Mucosa of gallbladder (tissue), 1 donor: Measurements from ENCODE around the gene RNF8. TPM values are rescaled to one million over a fixed set of nuclear protein-coding genes. Genes with fewer than 3 reads are reported as not detected.
A peak's percentile ranks its signal among the peaks of the same experiment; 100 is the strongest.
"Not testable (repeated sequence)": the region's sequence is repeated elsewhere in the genome, so short reads cannot be mapped to it uniquely, and the experiment has no call there.

Experiments used
- DNase-seq: peaks from one replicate; pipeline ENCODE4 v3.0.0-alpha.2; 2020; ENCODE audit warnings: low spot score
- total RNA-seq: library from RNA; stranded (reverse); gene quantifications from one replicate; pipeline ENCODE4 v1.2.1, GENCODE V29; 2021
- donor health status: DM: no; HTN: no; CAD: no.

The RNF8 gene
- total RNA-seq, 1 donor from 2014 or later, result 17.7 TPM

DNA sequence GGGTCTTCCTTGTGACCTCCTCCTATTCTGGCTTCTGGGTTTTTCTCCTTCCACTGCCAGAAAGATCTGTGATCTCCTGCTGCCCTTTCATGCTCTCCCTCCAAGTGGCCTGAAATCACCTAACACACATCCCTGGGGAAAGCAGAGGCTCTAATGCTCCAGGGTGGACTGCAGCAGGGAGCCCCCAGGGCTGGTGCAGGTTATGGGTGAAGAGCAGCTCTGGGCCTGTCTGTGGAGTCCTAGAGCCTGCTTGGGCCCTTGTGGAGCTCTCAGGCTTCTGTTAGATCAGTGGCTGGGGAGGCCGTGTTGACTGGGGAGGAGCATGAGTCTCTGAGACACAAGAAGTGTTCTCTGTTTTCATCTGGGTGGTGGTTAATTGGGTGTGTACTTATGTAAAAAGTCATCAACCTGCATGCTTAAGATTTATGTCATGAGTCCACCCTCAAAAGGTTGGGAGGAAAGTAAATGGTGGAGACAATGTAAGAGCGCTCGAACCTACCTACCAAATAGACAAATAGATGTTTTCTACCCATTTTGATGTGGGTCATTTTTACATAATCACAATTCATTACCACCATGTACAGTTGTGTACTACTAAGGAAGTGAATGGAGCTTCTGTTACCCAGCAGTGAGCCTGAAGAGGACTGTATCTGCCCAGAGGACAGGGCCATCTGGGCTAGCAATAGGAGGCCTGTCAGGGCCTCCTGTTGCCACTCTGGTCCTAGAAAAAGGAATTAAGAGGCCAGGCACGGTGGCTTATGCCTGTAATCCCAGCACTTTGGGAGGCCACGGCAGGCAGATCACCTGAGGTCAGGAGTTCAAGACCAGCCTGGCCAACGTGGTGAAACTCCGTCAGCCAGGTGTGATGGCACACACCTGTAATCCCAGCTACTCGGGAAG, 32.0 kb upstream of the RNF8 start:
- no peak for DNase-seq

DNA sequence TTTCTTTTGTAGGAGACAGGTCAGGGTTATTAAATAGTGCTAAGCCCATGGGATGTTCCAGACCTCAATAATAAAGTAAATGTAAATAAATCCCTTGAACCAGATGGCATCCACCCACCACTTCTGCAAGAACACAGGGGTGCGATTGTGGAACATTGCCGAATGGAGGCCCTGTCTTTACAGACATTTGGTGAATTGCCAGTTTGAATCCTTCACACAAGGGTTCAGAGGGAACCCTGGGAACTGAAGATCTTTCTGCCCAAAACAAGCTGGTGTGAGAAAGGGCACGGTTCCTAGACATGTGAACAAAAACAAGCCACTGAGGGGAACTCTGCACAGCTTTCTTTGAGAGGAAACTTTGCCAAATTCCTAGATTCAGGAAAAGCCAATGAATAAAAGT, 30.2 kb upstream of the RNF8 start:
- DNase-seq, result no peak

DNA sequence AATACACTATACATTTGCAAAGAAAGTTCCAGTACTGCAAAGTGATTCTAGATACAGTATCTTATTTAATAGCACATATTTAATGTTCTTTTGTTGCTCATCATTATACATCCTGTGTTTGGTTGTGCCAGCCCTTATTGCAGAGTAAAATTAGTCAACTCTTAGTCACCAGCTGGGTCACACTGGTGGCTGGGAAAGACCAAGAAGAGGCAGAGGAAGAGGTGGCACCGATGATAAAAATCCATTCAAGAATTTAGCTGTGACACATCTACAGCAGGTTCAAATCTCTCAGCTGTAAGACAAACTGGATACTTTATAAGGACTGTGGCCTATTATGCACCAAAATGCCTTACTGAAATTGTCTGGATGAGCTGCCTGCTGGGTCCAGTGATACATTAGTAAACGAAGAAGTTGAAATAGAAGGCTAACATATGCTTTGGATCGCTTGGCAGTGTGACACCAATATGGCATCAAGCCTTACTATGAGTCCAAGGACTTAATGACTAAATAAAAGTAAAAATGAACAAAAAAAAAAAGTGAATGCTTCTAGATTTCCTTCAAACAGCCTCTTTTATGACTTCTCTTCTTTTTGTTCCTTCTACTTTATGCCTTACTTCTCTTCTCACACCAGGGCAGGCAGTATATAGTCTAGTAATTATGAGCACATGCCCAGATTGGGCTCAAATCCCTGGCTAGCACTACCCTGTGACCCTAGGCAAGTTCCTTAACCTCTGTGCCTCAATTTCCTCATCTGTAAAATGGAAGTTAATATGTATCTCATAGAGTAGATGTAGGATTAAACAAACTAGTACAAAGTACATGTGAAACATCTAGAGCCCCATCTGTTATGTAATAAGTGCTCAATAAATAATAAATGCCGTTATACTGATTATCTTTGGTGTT, 29.4 kb upstream of the RNF8 start:
- no peak for DNase-seq

DNA sequence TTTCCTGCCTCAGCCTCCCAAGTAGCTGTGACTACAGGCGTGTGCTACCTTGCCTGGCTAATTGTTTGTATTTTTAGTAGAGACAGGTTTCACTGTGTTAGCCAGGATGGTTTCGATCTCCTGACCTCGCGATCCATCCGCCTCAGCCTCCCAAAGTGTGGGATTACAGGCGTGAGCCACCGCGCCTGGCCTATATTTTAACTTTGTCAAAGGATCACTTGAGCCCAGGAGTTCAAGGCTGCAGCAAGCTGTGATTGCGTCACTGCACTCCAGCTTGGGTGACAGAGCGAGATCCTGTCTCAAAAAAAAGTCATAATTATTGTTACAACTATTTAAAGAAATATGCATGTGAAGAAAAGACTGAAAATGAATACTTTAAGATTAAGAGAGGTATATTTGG, 23.4 kb upstream of the RNF8 start:
- not testable (repeated sequence) for DNase-seq

DNA sequence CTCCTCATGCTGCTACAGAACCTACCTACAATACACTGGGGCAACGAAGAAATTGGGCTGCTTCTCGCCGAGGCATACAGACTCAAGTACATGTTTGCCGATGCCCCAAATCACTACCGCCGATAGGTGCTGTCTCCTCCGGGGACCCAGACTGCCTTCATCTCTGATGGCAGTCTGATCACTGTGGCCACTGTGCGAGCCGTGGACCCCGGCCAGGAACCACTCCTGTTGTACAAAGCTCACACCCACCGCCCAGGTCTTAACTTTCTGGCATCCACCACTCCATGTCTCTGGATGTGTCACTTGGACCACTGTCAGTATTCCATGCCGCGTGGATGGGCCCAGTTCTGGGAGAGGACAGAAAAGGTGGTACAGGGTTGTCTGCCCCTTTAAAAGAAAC, 22.7 kb upstream of the RNF8 start:
- DNase-seq, result no peak

DNA sequence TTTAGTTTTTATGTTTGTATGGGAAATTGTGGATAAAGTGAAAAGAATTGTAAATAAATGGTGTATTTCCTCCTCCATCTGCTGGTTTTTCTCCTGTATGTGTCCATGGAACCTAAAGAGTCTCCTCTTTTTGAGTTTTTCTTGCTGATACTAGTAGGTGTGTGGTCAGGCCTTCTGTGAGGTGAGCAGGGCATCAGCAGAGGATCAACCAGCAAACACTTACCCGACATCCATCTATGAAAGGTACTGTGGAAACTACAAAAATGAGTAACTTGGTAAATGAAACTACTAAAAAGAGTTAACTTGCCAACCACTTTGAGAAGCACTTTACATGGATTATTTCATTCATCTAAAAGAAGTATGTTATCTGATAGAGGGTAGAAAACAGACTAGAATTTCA, 20.9 kb upstream of the RNF8 start:
- DNase-seq, result no peak

DNA sequence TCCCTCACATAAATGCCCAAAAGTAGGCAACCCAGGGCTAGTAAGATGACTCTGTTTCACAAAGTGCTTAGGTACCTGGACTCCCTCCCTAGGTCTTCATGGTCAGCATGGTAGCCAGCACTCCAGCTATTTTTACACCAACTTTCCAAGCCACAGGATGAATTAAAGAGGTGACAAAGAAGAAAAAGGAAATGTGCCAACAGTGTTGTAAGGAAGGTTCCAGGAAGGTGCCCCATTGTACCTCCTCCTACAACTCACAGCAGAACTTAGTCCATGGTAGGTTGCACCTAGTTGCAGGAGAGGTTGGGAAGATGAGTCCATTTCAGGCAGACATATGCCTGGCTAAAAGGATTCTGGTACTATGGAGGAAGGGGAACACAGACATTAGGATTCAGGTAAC, 19.7 kb upstream of the RNF8 start:
- no peak for DNase-seq

DNA sequence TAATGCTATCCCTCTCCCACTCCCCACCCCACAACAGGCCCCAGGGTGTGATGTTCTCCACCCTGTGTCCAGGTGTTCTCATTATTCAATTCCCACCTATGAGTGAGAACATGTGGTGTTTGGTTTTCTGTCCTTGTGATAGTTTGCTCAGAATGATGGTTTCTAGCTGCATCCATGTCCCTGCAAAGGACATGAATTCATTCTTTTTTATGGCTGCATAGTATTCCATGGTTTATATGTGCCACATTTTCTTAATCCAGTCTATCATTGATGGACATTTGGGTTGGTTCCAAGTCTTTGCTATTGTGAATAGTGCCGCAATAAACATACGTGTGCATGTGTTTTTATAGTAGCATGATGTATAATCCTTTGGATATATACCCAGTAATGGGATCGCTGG, 15.5 kb upstream of the RNF8 start:
- DNase-seq, result not testable (repeated sequence)

DNA sequence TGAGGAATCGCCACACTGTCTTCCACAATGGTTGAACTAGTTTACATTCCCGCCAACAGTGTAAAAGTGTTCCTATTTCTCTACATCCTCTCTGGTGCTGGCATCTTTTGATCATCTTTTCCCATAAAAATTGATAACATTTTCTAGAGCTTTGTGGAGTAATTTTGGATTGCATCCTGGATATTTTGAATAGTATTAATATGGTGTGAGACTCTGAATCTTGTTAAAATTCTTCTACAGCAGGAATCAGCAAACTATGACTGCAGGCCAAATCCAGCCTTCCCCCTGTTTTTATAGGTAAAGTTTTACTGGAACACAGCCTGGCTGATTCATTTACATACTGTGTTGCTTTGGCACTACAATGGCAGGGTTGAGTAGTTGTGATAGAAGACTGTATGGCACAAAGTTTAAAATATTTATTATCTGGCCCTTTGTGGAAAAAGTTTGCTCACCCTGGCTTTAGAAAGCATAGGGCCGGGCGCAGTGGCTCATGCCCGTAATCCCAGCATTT, 15.0 kb upstream of the RNF8 start:
- no peak for DNase-seq

DNA sequence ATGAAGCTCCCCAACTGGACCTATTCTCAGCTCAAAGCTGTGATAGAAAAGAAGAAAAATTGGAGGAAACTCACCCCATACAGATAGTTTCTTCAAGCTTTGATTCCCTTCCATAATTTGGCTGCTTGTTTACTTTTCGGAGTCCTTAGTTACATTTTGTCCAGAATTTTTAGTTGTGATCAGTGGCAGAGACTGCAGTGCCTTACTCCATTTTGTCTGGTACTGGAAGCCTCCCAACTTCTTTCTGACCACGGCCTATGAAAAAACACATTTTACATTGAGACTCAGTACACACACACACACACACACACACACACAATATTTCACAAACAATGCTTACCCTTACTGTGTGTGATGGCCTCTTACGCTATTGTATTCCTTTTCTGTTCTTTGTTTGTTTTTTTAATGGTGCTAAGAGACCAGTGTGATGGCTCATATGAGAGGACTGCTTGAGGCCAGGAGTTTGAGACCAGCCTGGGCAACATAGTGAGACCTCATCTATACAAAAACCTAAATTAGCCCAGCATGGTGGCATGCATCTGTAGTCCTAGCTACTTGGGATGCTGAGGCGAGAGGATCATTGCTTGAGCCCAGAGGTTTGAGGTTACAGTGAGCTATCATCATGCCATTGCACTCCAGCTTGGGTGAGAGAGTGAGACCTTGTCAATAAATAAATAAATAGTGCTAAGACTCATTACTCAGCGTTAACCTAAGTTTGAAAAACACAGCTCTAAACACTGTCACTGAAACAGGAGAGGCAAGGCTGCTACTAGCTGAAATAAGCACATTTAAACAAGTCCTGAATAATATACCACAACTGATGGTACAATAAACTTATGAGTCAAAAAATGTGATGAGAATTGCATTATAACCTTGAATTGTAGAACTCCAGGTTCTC, 13.8 kb upstream of the RNF8 start:
- no peak for DNase-seq

DNA sequence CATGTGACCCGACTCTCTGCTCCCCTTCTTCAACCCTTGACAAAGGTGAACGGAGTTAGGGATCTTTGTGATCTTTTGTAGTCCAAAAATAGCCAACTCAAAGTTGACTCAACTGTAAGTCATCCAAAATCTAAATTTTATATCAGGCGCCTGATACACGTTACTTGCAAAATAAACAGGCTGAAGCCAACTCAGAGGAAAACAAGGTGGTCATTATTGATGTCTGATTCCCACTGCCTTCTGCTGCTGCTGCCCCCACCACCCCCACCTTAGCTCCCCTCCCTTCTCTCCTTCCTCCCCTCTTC, 13.2 kb upstream of the RNF8 start:
- no peak for DNase-seq

DNA sequence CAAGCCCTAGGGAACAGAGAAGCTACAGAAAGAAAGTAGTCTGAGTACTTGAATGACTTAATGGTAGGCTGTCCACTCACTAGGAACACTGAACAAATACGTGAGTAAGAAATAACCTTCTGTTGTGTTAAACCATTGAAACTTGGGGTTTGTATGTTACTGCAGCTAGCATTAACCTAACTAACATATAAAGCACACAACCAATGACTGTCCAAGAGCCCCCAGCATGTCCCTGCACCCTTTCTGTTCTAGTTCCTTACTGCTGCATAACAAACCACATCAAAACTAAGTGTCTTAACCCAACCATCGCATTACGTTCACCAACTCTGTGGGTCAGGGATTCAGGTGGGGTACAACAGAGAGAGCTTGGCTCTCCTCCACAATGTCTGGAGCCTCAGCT, 10.5 kb upstream of the RNF8 start:
- DNase-seq, result no peak

DNA sequence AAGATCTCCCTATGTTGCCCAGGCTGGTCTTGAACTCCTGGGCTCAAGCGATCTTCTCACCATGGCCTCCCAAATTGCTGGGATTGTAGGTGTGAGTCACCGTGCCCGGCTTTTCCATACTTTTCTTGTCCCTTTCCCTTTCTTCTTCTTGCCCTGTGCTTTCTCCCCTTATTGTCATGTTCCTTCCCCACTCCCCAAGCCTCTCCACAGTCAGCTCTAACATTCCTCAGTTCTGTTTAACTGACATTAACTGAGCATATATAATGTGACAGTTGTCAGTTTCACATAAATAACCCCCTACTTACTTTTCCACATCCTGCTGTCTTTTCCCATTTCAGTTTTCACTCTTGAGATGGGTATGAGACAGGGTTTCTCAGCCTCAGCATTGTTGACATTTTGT, 9.5 kb upstream of the RNF8 start:
- no peak for DNase-seq

DNA sequence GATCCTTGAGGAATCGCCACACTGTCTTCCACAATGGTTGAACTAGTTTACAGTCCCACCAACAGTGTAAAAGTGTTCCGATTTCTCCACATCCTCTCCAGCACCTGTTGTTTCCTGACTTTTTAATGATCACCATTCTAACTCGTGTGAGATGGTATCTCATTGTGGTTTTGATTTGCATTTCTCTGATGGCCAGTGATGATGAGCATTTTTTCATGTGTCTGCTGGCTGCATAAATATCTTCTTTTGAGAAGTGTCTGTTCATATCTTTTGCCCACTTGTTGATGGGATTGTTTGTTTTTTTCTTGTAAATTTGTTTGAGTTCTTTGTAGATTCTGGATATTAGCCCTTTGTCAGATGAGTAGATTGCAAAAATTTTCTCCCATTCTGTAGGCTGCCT, 8.0 kb upstream of the RNF8 start:
- DNase-seq, result not testable (repeated sequence)

DNA sequence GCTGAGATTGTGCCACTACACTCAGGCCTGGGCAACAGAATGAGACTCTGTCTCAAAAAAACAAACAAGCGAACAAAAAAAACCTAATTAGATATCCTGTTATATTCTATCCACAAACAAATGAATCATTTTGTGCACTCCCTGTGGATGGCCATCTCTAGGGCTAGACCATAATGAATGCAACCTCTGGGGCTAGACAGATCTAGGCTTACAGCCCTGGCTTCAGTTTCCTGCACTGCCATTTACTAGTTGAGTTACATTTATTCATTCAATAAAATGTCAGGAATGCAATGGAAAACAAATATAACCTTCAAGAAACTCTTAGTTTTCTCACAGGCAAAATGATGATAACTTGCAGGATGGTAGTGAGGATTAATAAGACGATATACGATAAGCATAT, 6.6 kb upstream of the RNF8 start:
- DNase-seq, result no peak

DNA sequence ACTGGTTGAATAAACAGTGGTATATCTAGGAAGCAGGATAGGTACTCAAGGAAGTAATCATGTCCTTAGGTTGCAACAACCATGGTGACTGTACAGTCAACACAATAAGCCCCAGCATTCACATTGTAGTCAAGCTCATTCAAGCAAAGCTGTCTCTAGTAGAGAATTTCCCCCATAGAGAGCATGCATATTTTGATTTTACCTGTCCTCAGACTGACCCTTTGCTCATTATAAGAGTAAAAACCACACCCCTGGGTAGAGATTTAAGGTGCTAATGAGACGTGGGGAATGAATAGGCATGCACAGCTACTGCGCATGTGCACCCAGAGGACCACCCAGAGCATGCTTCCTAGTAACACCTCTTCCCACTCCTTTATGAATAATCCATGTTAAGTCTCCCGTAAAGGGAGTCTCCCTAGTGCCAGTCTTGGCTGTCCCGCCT, 6.1 kb upstream of the RNF8 start:
- DNase-seq, result no peak

DNA sequence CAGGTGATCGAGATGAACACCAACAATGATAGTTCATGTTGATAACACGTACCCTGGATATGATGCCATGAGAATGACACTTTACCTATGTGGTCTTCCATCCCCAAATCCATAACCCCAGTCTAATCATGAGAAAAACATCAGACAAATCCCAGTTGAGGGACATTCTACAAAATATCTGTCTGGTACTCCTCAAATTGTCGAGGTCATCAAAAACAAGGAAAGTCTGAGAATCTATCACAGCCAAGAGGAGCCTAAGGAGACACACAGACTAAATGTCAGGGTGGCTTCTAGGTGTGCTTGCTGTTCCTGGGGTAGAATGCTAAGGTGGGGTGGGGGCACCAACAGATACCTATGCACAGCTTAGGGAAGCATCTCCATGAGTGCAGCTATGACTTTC, 2.8 kb upstream of the RNF8 start:
- DNase-seq, result no peak

DNA sequence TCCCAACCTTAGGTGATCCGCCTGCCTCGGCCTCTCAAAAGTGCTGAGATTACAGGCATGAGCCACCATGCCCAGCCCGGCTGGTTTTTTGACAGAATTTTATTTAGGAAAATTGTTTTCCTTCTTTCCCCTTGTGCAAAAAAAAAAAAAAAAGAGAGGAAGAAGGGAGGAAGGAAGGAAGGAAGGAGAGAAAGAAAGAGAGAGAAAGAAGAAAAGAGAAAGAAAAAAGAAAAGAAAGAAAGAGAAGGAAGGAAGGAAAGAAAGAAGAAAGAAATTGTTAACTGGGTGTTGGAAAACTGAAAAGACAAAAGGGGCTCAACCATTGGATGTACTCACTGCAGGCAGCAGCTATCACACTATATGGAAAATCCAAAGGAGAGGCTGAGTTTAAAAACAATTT, 1.4 kb upstream of the RNF8 start:
- no peak for DNase-seq

DNA sequence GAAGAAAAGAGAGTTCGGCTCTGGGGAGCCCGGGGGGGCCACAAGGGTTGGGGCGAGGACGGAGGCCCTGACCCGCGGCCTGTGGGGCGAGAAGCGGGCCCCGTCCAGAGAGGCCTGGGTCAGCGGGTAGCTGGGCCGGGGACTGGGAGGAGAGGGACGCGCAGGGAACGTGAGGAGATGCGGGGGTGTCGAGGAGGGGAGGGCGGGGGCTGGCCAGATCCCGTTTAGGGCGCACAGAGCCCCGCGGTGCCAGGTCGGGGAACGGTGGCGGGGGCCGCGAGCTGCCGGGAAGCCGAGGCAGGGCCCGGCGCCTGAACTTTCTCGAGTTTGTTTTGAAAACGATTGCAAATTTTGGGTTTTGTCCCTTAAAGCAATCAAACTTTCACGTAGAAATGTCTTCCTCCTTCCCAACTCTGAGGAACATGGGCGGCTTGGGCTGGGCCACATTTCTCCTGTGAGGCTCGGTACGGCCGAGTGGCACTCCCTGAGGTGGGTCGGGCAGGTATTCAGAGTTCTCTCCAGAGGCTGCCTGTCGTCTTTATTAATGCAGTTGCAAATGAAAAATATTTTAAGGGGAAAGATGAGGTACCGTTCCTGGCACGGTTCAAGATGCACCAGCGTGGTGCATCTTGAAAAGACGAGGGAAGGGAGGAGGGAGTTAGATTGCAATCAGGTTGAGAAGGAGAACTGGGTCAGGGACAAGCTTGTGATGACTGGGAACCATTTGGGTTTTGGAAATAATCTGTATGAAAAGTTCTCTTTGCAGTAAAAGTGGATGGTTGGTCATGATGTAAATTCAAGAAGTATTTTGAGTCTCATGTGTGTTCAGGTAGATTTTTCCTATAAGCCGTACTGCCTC, 972 bp downstream of the RNF8 start:
- peak; percentile 16 for DNase-seq

DNA sequence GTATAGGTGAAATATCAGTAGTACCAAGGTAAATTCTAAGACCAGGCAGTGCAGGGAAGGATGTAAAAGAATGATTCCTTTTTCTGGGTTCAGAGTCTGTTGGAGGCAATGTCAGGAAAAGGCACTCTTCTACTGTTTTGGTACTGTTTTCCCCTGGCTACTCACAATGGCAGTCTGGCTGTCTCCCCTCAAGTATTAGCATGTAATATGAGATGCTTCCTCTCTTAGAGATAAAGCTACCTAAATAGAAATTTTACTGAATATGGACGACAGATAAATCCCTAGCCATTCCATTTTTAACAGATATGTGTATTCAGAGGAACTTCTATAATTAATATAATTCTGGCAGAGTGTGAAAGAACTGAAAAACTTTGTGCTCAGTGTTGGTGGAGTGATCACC, 3.5 kb downstream of the RNF8 start:
- DNase-seq, result no peak

DNA sequence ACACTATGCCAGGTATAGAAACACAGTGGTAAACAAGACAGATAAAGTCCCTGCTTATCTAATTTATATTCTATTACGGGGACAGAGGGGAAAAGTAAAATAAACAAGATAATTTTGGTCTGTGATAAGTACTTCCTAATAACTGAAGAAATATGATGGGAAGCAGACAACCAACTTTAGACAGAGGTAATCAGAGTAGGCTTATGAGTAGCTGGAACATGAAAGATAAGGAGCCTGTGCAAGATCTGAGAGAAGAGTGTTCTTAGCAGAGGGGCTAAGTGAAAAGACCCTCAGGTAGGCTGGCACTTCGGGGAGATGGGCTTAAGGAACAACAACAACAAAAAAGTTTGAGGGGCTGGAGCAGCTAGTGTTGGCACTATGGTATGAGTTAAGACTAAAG, 4.1 kb downstream of the RNF8 start:
- no peak for DNase-seq
